AG09309 (cell line): ENCODE measurements around the gene OR2C3.
"Not testable (repeated sequence)": the region's sequence is repeated elsewhere in the genome, so short reads cannot be mapped to it uniquely, and the experiment has no call there.

ENCODE experiments used
- DNase-seq: peaks from one replicate; pipeline ENCODE4 v3.0.0-alpha.2; 2010; ENCODE audit warnings: low read depth
- H3K4me3 ChIP-seq: 2 replicates; pipeline ENCODE4 v1.5.1; 2011; ENCODE audit warnings: mild to moderate bottlenecking, low read depth, low read length, moderate library complexity; ENCODE audit not compliant: control insufficient read depth
- TF ChIP-seq, protein P1 (sequence below): IDR thresholded peaks from 2 replicates; pipeline ENCODE4 v1.5.1; 2011; ENCODE audit warnings: mild to moderate bottlenecking, low read depth, low read length, inconsistent platforms; ENCODE audit not compliant: insufficient read depth, control insufficient read depth; ENCODE audit errors: missing control alignments

OR2C3 gene

DNA sequence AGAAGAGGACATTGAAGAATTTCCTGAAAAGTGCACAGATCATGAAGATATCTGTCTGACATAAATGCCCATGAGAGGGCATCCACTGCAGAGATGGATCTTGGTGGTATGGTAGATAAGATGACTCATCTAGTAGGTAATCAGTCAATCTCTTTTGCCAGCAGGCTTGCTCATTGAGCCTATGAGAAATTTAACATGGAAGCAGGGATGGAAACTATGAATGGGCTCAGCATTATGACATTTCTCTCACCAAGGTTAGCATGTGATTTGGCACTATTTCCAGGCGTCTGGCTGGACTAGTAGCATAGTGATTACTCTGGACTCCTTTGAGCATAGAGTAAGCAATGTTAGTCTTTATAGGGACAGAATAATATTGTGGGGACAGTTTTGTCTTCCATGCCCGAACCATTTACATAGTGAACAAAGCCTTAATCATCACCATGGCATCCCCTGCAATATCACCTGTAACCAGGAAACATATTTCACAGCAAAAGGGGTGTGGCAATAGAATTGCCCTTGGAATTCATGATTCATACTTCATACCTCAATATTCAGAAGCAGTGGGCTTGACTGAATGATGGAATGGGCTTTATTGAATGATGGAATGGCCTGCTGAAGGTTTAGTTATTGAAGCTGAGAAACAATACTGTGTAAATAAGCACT is 7.3 kb downstream of the OR2C3 start:
- no peak for DNase-seq
- no peak overlapping the region for H3K4me3 ChIP-seq
- TF ChIP-seq, protein P1, sequence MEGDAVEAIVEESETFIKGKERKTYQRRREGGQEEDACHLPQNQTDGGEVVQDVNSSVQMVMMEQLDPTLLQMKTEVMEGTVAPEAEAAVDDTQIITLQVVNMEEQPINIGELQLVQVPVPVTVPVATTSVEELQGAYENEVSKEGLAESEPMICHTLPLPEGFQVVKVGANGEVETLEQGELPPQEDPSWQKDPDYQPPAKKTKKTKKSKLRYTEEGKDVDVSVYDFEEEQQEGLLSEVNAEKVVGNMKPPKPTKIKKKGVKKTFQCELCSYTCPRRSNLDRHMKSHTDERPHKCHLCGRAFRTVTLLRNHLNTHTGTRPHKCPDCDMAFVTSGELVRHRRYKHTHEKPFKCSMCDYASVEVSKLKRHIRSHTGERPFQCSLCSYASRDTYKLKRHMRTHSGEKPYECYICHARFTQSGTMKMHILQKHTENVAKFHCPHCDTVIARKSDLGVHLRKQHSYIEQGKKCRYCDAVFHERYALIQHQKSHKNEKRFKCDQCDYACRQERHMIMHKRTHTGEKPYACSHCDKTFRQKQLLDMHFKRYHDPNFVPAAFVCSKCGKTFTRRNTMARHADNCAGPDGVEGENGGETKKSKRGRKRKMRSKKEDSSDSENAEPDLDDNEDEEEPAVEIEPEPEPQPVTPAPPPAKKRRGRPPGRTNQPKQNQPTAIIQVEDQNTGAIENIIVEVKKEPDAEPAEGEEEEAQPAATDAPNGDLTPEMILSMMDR = no peak

DNA sequence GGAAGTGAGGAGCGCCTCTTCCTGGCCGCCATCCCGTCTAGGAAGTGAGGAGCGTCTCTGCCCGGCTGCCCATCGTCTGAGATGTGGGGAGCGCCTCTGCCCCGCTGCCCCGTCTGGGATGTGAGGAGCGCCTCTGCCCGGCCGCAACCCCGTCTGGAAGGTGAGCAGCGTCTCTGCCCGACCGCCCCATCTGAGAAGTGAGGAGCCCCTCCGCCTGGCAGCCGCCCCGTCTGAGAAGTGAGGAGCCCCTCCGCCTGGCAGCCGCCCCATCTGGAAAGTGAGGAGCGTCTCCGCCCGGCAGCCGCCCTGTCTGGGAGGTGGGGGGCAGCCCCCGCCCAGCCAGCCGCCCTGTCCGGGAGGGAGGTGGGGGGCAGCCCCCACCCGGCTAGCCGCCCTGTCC is 14.4 kb downstream of the OR2C3 start:
- not testable (repeated sequence) for H3K4me3 ChIP-seq, DNase-seq

DNA sequence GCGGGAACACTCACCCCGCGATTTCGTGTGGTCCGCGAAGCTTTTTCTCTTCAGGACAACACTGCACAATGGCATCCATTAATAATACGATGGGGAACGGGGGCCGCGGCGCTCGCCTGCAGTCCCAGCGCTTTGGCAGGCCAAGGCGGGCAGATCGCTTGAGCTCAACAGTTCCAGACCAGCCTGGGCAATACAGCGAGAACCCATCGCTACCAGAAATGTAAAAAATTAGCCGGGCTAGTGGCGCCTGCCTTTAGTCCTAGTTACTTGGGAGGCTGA is 17.7 kb downstream of the OR2C3 start:
- TF ChIP-seq, protein P1 = no peak
- no peak for DNase-seq
- no peak overlapping the region for H3K4me3 ChIP-seq

DNA sequence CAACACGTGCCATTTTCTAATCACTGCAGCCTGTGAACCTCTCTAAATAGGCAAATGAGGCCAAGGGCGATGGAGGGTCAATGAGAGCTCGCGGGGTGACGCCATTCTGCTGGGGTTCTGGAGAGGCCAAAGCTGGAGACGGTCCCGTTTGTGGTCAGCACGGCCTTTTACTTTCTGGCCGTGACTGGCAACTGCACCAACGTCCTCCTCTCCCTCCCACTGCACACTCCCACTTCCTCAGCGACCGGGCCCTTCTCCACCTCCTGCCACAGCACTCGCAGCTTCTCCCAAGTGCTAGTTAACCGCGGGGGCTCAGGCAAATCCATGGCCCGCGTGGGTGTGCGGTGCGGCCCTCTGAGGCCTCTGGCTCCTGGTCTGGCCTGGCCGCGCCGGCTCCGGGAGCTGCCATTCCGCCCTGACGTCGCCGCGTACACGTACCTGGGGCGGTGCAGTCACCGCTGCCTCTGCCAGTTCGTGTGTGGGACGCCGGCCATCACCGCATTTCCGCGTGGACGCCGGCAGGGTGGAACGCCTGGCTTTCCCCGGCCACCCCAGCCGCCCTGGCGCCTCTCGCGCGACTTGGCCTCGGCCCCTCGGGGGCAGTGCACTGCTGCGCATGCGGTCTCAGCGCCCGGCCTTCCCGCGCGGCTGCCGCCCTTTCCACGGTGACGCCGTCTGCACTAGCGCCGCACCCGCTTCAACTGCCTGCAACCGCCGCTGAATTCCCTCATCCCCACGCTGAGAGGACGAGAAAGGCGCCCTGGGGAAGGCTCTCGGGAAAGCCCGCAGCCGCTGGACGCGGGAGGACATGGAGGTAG is 18.2 kb downstream of the OR2C3 start:
- TF ChIP-seq, protein P1 = no peak
- no peak for DNase-seq
- no peak overlapping the region for H3K4me3 ChIP-seq

DNA sequence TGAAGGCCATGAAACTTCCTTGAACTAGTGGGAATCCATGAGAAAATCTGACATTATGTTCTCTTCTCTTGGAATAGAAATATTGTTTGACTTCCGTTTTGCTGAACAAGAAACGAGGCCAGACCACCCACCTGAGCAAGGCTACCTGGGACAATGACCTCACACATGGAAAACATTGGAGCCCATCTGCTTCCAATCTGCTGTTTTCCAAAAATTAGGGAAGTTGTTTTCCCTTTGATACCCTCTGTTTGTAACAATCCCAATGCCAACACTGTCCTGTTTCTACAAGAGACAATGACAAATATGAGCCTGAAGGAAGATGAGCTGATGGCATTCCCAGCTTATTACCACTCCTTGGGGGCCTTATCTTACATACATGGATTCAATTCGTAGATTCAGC is 29.4 kb downstream of the OR2C3 start:
- TF ChIP-seq, protein P1 = no peak
- no peak overlapping the region for H3K4me3 ChIP-seq
- DNase-seq = no peak

DNA sequence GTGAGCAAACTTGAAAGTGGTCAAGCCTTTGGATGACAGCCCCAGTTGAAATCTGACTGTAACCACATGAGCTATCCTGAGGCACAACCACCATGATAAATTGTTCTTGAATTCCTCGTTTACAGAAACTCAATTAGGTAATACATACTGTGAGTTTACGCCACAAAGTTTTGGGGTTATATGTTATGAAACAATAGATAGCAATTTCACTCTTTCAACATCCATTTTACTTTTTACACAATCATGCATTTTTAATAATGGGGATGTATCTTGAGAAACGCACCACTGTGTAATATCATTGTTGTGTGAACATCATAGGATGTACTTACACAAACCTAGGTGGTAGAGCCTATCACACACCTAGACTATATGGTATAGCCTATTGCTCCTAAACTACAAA is 35.4 kb downstream of the OR2C3 start:
- DNase-seq = no peak
- no peak overlapping the region for H3K4me3 ChIP-seq
- TF ChIP-seq, protein P1 = no peak

DNA sequence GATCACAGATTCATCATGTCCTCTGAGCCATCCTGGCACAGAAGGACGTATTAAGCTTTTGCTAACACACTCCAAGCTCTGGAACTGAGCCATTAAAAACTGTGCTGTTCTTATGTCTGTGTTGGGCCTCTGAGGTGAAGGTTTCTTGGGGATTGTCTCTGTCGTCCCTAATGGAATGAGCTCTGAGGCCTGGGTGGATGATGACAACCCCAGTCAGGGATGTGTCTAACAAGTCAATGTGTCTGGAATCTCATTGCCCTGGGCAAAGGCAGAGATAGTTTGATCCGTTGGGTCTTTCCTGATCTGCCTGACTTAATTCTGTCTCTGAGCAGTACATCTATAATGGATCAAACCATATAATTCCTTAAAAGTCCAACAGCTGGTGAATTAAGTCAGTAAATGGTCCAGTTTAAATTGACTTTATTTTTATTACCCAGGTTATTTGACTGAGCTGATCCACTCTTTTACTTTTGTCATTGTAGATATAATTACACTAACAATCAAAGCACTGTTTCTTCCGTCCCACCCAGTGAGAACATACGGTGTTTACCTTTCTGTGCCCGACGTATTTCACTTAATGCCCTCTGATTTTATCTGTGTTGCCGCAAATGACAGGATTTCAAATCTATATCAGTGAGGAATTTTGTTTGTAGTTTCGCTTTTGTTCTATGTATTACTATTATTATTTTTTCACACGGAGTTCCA is 39.5 kb downstream of the OR2C3 start:
- no peak overlapping the region for H3K4me3 ChIP-seq
- no peak for DNase-seq
- TF ChIP-seq, protein P1 = no peak
